K562 (cell line): ENCODE measurements around the gene DEFB114. TPM values are rescaled to one million over a fixed set of nuclear protein-coding genes. Genes with fewer than 3 reads are reported as not detected.

ENCODE experiments used
- CUX1 ChIP-seq: fragments of 200-800 bp; sonication (Bioruptor generic); IDR thresholded peaks from 2 replicates; pipeline ENCODE4 v1.6.1; 2016; ENCODE audit warnings: missing genetic modification characterization, missing compliant biosample characterization
- DEAF1 ChIP-seq: fragments of 450-650 bp; formaldehyde crosslinking; IDR thresholded peaks from 2 replicates; pipeline ENCODE4 v1.4.0; 2020; ENCODE audit warnings: mild to moderate bottlenecking, moderate library complexity
- HDGF ChIP-seq: fragments of 450-650 bp; IDR thresholded peaks from 2 replicates; pipeline ENCODE4 v1.6.1; 2016
- HOXB6 ChIP-seq: fragments of 250-450 bp; sonication (Bioruptor Pico); IDR thresholded peaks from 2 replicates; pipeline ENCODE4 v1.5.1; 2022; ENCODE audit warnings: mild to moderate bottlenecking, borderline replicate concordance
- KAT2B ChIP-seq: IDR thresholded peaks from one replicate; pipeline ENCODE4 v1.6.1; 2012; ENCODE audit warnings: low read depth, mild to moderate bottlenecking, control low read depth, inconsistent platforms, low read length, moderate library complexity
- KDM1A ChIP-seq, 2 experiments: fragments of 450-650 bp; IDR thresholded peaks; 2 replicates each; pipeline ENCODE4 v1.6.1; 2016; ENCODE audit warnings: mild to moderate bottlenecking in 2 of 2
- NFE2 ChIP-seq: IDR thresholded peaks from 2 replicates; pipeline ENCODE4 v1.6.1; 2014; ENCODE audit warnings: antibody characterized with exemption, low read depth
- PURB ChIP-seq: sonication (generic); formaldehyde crosslinking; IDR thresholded peaks from 2 replicates; pipeline ENCODE4 v1.9.0; 2021; ENCODE audit warnings: low read depth, mild to moderate bottlenecking, missing genetic modification reagents
- WHSC1 ChIP-seq: IDR thresholded peaks from one replicate; pipeline ENCODE4 v1.6.1; 2012; ENCODE audit warnings: low read length, control low read depth, inconsistent platforms
- ZNF354B ChIP-seq: fragments of 250-450 bp; sonication (Bioruptor Pico); IDR thresholded peaks from 2 replicates; pipeline ENCODE4 v1.4.0; 2020
- ZNF551 ChIP-seq: fragments of 250-450 bp; sonication (Bioruptor Pico); IDR thresholded peaks from 2 replicates; pipeline ENCODE4 v1.5.0; 2021; ENCODE audit warnings: mild to moderate bottlenecking, moderate library complexity
- ZNF639 ChIP-seq, 2 experiments: fragments of 200-800 bp in 1 of 2; sonication (Bioruptor generic) in 1 of 2; sonication (generic) in 1 of 2; formaldehyde crosslinking in 1 of 2; IDR thresholded peaks in 1 of 2; conservative IDR thresholded peaks in 1 of 2; 2 replicates each; pipeline versions ENCODE4 v1.5.0 to v1.6.1; 2016 to 2020; ENCODE audit warnings: missing compliant biosample characterization in 1 of 2, missing genetic modification characterization in 1 of 2, missing genetic modification reagents in 1 of 2
- polyA plus RNA-seq, 8 experiments: library from polyadenylated mRNA; depleted of rRNA in 4 of 8; stranded (reverse) in 5 of 8; unstranded in 3 of 8; fragments of >200 nt; fragmentation: Nextera tagmentation in 2 of 8; fragmentation: Illumina TruSeq in 1 of 8; extraction: Ambion mirVana in 2 of 8; extraction: Trizol in 1 of 8; gene quantifications; 2 replicates each; pipeline versions ENCODE4 v1.2.1 to v1.2.3, GENCODE V29; 2011 to 2014; ENCODE audit warnings: inconsistent platforms in 1 of 8, missing spikeins in 1 of 8
- total RNA-seq, 7 experiments: library from RNA; depleted of rRNA in 6 of 7; stranded (reverse); fragments of >200 nt in 6 of 7; fragmentation: Illumina TruSeq in 2 of 7; extraction: Trizol in 2 of 7; gene quantifications; 2 replicates each; pipeline versions ENCODE4 v1.2.1 to v1.2.3, GENCODE V29; 2011 to 2021; ENCODE audit warnings: low replicate concordance in 1 of 7
- TF ChIP-seq, protein P1 (sequence below): conservative IDR thresholded peaks from 2 replicates; pipeline ENCODE4 v1.6.1; 2011; ENCODE audit warnings: low read depth, mild to moderate bottlenecking, low read length; ENCODE audit not compliant: control insufficient read depth
- TF ChIP-seq, protein P2 (sequence below): IDR thresholded peaks from 2 replicates; pipeline ENCODE4 v1.6.1; 2011; ENCODE audit not compliant: insufficient read length; ENCODE audit errors: extremely low read depth
- TF ChIP-seq, protein P3 (sequence below): fragments of 450-650 bp; IDR thresholded peaks from 2 replicates; pipeline ENCODE4 v1.6.1; 2016; ENCODE audit warnings: mild to moderate bottlenecking

The DEFB114 gene
- total and polyA plus RNA-seq, 9 of the 15 experiments (the other 6 are each of a cell fraction or from before 2014, with no cell fraction given) = not detected

DNA sequence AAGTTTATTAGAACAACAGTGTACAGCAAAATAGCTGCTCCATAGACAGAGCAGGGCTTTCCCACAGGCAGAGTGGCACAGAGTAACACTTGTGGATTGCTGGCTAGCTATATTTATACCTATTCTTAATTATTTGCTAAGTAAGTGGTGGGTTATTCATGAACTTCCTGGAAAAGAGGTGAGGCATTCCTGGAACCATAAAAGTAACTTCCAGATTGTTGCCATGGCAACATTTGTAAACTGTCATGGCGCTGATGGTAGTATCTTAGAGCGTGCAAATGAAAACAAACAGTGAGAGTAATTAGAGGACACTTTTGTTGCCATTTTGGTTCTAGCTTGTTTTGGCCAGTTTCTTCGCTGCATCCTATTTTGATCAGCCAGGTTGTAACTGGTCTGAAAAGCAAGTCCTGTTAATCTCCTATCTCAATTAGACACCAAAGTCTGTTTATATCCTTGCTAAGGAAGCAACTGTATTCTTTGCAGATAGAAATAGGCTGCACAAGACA, 23.9 kb downstream of the DEFB114 start (continued):
- TF ChIP-seq, protein P1, sequence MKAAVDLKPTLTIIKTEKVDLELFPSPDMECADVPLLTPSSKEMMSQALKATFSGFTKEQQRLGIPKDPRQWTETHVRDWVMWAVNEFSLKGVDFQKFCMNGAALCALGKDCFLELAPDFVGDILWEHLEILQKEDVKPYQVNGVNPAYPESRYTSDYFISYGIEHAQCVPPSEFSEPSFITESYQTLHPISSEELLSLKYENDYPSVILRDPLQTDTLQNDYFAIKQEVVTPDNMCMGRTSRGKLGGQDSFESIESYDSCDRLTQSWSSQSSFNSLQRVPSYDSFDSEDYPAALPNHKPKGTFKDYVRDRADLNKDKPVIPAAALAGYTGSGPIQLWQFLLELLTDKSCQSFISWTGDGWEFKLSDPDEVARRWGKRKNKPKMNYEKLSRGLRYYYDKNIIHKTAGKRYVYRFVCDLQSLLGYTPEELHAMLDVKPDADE = no peak
- TF ChIP-seq HDGF = no peak
- TF ChIP-seq KAT2B = no peak
- TF ChIP-seq CUX1 (CRISPR knock-in tag) = no peak
- no peak for TF ChIP-seq WHSC1
- TF ChIP-seq, protein P2, sequence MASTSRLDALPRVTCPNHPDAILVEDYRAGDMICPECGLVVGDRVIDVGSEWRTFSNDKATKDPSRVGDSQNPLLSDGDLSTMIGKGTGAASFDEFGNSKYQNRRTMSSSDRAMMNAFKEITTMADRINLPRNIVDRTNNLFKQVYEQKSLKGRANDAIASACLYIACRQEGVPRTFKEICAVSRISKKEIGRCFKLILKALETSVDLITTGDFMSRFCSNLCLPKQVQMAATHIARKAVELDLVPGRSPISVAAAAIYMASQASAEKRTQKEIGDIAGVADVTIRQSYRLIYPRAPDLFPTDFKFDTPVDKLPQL = no peak
- peak in 1 of 2 experiments; percentile 75; a peak in 2 of 4 replicates for TF ChIP-seq ZNF639 (CRISPR knock-in tag; conservative IDR thresholded peaks at IDR 0.05 in 1 of 2, IDR thresholded peaks at IDR 0.05 in 1 of 2)
- no peak for TF ChIP-seq HOXB6 (CRISPR knock-in tag)
- 0 out of 2 replicates have a peak, but pooled peaks have one; percentile 30 for TF ChIP-seq ZNF551 (CRISPR knock-in tag)
- no peak for TF ChIP-seq DEAF1 (CRISPR knock-in tag)
- TF ChIP-seq NFE2 = no peak
- TF ChIP-seq KDM1A (IDR thresholded peaks at IDR 0.05) = 0 out of 4 replicates have a peak, but pooled peaks of 1 of the 2 experiments have one; percentile 35
- no peak for TF ChIP-seq PURB (CRISPR knock-in tag)
- TF ChIP-seq ZNF354B (CRISPR knock-in tag) = no peak
- TF ChIP-seq, protein P3, sequence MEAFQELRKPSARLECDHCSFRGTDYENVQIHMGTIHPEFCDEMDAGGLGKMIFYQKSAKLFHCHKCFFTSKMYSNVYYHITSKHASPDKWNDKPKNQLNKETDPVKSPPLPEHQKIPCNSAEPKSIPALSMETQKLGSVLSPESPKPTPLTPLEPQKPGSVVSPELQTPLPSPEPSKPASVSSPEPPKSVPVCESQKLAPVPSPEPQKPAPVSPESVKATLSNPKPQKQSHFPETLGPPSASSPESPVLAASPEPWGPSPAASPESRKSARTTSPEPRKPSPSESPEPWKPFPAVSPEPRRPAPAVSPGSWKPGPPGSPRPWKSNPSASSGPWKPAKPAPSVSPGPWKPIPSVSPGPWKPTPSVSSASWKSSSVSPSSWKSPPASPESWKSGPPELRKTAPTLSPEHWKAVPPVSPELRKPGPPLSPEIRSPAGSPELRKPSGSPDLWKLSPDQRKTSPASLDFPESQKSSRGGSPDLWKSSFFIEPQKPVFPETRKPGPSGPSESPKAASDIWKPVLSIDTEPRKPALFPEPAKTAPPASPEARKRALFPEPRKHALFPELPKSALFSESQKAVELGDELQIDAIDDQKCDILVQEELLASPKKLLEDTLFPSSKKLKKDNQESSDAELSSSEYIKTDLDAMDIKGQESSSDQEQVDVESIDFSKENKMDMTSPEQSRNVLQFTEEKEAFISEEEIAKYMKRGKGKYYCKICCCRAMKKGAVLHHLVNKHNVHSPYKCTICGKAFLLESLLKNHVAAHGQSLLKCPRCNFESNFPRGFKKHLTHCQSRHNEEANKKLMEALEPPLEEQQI = peak; percentile 77
